ENCODE results near the gene GPR156. TPM values are rescaled to one million over a fixed set of nuclear protein-coding genes. Genes with fewer than 3 reads are reported as not detected.

The GPR156 gene
- total RNA-seq, 1 experiment from 2014 or later, result 0.15 TPM

- Histone ChIP-seq H3K27ac (ENCODE audit: low read depth, low read length) (no peak overlapping the region), H3K9me2 (ENCODE audit: insufficient read depth) (no peaks in the 10 kb centered on the region), H3K4me1 (ENCODE audit: control insufficient read depth in 1 of 2, insufficient read depth in 2 of 2, low read length in 2 of 2) (no peaks in the 10 kb centered on the region), H3K27me3 (ENCODE audit: insufficient read depth, low read length) (no peaks in the 10 kb centered on the region), H3K4me3 (replicated peaks in 1 of 2; ENCODE audit: low read depth in 1 of 2, low read length in 2 of 2) (no peak overlapping the region), H3K9ac (ENCODE audit: low read length) (no peak overlapping the region), H3K4me2 (ENCODE audit: low read length) (no peak overlapping the region), H3K79me2 (ENCODE audit: insufficient read depth, low read length) (no peaks in the 10 kb centered on the region), H3K9me3 (ENCODE audit: control insufficient read depth in 1 of 2, insufficient read depth in 1 of 2, low read depth in 1 of 2, low read length in 2 of 2) (no peaks in the 10 kb centered on the region), H4K20me1 (ENCODE audit: insufficient read depth) (no peaks in the 10 kb centered on the region), H3K36me3 (ENCODE audit: control insufficient read depth in 1 of 2, insufficient read depth in 2 of 2, low read length in 2 of 2) (no peaks in the 10 kb centered on the region), H2AFZ (ENCODE audit: low read depth, low read length, poor library complexity, severe bottlenecking) (no peak overlapping the region)
- ChIA-PET POLR2A (no interaction called here), RAD21 (ENCODE audit: low non-redundant PET in 1 of 2, low total read pairs in 2 of 2, uncharacterized antibody in 2 of 2, unreplicated experiment in 2 of 2) (no interaction called here), CTCF (no interaction called here)
- DNase-seq (ENCODE audit: low read depth, low spot score), result no peak
- TF ChIP-seq FOSL1 (IDR thresholded peaks at IDR 0.05; ENCODE audit: low read depth) (no peak), EGR1 (IDR thresholded peaks at IDR 0.05; ENCODE audit: low read depth) (no peak), SP1 (IDR thresholded peaks at IDR 0.05; ENCODE audit: low read depth) (no peak), EZH2 (IDR thresholded peaks at IDR 0.05) (no peak), ELF1 (IDR thresholded peaks at IDR 0.05; ENCODE audit: borderline replicate concordance, low read depth) (no peak), SIN3A (IDR thresholded peaks at IDR 0.05; ENCODE audit: low read depth) (no peak), POLR2AphosphoS5 (IDR thresholded peaks at IDR 0.05; ENCODE audit: low read depth, low read length) (no peak), TCF7L2 (IDR thresholded peaks at IDR 0.05; ENCODE audit: borderline replicate concordance, extremely low read depth, insufficient read depth, insufficient read length) (no peak), SRF (IDR thresholded peaks at IDR 0.05; ENCODE audit: low read depth) (no peak), YY1 (IDR thresholded peaks at IDR 0.05; ENCODE audit: extremely low read depth, insufficient replicate concordance, low read depth, low read length) (no peak), REST (IDR thresholded peaks at IDR 0.05; ENCODE audit: low read depth) (no peak), EZH2phosphoT487 (IDR thresholded peaks at IDR 0.05; ENCODE audit: borderline replicate concordance) (no peak), ZBTB33 (IDR thresholded peaks at IDR 0.05; ENCODE audit: extremely low read depth, insufficient replicate concordance, low read length) (no peak), CBX3 (IDR thresholded peaks at IDR 0.05; ENCODE audit: low read depth) (no peak), RAD21 (IDR thresholded peaks at IDR 0.05; ENCODE audit: low read depth) (no peak), MAX (IDR thresholded peaks at IDR 0.05) (no peak), CTCF (IDR thresholded peaks at IDR 0.05 in 2 of 3, conservative IDR thresholded peaks at IDR 0.05 in 1 of 3; ENCODE audit: borderline replicate concordance in 1 of 3, insufficient read depth in 1 of 3, low read depth in 2 of 3, low read length in 2 of 3) (no peak), ZFX (IDR thresholded peaks at IDR 0.05) (no peak), CEBPB (IDR thresholded peaks at IDR 0.05; ENCODE audit: low read depth) (no peak)
- no TSS peak for BruUV-seq (replicated peaks)
- ATAC-seq, result no peak
- intact Hi-C loops (cut with micrococcal nuclease), result no loop called here
These were observed 453 bp upstream of the GPR156 start for GRCh38 chr3:120285508-120285841.
